Stimulated activated CD4-positive, alpha-beta T cell treated with anti-CD3 and anti-CD28 coated beads, Interleukin-2, amount 100 ng/mL, for 4 hours (primary cell): Measurements from ENCODE around the gene STEAP2.
"Not testable (repeated sequence)": the region's sequence is repeated elsewhere in the genome, so short reads cannot be mapped to it uniquely, and the experiment has no call there.

ENCODE experiments used
- DNase-seq: peaks from one replicate; pipeline ENCODE4 v3.0.0-alpha.2; 2020; ENCODE audit warnings: low read depth

STEAP2 gene

DNA sequence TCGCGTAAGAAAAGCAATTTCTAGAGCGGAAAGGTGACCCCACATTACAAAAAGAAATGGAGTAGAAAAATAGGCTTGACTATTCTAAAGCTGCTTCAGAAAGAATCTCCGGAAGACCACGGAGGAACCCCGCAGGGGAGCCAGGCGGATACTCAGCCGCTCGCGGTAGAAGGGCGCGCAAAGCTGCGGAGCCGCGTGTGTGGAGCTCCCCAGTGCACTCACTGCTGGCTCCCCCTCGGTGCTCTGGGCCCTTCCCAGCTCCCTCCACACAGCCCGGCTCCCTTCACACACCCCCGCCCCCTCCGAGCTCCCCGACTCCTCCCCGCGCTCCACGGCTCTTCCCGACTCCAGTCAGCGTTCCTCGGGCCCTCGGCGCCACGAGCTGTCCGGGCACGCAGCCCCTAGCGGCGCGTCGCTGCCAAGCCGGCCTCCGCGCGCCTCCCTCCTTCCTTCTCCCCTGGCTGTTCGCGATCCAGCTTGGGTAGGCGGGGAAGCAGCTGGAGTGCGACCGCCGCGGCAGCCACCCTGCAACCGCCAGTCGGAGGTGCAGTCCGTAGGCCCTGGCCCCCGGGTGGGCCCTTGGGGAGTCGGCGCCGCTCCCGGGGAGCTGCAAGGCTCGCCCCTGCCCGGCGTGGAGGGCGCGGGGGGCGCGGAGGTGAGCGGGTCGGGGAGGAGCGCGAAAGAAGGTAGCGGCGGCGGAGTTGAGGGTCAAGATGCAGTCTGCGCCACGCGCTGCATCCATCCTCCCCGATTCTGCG, at the start of gene STEAP2:
TSS of gene STEAP2 (plus strand) at position 350 of the 758 bp plus-strand sequence. CDS start 13,343 bp downstream, outside the sequence.
- DNase-seq: no peak

DNA sequence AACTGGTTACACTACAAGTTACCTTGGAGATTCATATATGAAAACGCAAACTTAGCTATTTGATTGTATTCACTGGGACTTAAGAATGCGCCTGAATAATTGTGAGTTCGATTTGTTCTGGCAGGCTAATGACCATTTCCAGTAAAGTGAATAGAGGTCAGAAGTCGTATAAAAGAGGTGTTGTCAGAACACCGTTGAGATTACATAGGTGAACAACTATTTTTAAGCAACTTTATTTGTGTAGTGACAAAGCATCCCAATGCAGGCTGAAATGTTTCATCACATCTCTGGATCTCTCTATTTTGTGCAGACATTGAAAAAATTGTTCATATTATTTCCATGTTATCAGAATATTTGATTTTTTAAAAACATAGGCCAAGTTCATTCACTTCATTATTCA, 48.0 kb upstream of the STEAP2 start:
- DNase-seq: no peak

DNA sequence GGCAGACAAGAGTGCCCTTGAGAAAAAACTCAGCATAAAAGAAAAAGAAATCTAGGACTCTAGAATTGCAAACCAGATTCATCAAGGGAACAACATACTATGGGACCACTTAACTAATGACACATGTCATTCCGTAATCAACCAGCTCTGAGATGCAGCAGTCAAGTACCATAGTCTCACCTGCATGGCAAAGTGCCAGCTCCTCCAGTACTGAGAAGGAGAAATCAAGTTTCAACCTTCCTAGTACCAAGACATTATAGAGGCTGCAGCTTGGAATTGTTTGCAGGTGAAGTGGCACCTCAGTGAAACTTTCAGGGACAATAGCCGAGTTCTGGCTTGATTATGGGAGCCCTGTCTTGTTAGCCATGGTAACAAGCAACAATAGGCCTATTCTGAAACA, 45.8 kb upstream of the STEAP2 start:
- DNase-seq: no peak

DNA sequence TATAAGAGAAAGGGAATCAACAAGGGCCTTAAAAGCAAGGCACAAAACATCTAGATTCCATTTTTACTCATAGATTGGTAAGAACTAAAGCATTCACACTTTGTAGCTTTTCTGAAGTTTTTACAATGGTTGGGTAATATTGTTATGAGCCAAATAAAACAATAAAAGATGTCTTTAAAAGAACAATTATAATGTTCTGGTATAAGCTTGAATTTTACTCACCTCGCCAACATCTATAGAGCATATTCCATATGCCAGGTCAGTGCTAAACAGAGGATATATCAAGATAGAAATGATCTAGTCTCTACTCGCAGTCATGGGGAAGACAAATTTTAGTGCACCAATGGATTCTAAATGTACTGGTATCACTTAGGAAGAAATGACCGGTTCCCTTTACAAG, 45.4 kb upstream of the STEAP2 start:
- no peak for DNase-seq

DNA sequence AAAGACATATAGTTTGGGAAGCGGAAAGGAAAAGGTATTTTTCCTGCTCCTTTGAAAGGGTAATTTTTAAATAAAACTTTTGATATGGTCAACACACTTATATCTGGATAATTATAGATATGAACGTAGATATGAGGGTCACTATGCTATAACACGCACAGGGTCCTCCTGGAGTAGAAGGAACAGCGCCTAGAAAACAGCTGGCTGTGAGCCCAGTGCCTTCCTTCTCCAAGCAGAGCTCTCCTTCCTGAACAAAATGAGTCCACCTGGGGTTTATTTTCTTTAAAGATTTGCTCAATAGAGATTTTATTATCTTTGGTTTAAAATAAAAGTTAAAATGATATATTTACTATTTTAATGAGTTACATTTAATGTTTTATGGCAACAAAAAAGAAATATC, 44.2 kb upstream of the STEAP2 start:
- DNase-seq: no peak

DNA sequence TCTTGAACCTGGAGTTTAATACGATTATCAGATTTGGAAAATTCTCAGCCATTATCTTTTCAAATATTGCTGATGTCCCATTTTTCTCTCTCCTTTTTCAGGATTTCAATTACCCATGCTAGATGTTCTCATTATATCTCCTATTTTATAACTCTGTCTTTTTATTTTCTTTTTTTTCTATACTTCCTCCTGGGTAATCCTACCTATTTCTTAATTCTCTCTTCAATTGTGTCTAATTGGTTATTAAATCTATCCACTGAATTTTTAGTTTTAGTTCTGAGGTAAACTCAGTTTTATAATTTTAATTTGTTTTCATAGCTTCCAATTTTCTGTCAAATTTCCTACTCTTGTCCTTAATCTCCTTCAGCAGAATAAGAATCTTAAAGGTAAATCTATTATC, 41.6 kb upstream of the STEAP2 start:
- DNase-seq: no peak

DNA sequence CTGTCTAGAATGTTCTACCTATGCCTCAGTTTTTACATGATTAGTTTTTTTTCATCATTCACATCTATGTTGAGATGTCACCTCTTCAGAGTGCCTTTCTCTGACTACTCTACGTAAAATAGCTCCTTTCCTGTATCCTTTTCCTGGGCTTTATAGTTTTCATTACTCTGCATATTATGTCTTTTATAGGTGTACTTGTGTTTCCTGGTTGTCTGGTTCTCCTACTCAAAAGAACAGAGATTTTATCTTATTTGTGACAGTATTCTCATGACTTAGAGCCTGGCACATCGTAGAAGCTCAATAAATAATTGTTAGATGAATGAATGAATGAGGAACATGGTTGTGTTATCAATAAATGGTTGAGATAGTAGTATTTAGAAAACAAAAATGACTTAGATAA, 39.4 kb upstream of the STEAP2 start:
- no peak for DNase-seq

DNA sequence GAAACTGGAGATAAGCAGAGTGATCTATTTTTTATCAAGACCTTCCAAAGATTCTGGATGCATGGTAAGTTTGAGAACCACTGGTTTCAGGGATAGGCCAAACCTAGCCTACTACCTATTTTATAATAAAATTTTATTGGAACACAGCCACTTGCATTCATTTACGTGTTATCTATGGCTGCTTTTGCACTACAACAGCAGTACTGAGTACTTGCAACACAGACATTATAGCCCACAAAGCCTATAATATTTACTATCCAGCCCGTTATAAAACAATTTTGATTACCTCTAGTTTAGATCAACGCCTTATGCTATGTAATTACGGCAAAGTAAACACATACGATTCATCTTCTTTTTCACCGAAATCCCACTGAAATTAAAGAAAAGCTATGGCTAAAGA, 38.9 kb upstream of the STEAP2 start:
- DNase-seq: no peak

DNA sequence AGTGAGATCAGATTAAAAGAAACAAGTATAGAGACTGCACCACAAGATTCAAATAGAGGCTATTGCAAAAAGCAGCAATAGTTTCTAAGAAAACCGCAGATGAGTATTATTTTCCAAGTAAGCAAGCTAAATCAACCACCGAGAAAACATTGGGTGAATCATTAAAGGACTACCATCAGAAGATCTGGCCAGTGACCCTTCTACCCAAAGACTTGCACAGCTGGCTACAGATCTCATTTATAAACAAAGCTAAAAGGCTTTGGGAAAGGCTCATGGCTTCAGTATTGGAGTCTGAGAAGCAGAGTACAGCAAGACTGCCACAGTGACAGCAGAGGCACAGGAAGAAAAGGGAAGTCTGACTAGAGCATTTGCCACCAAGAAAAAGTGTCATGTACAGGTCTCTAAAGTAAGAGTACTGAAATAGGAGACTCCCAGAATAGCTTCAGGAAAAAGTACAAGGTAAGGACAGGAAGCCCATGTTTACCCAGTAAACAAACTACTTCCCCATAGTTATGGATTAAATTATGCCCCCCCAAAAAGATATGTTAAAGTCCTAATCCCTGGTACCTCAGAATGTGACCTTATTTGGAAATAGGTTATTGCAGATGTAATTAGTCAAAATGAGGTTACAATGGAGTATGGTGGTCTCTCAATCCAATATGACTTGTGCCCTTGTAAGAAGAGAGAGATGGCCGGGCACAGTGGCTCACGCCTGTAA, 38.3 kb upstream of the STEAP2 start:
- DNase-seq: no peak

DNA sequence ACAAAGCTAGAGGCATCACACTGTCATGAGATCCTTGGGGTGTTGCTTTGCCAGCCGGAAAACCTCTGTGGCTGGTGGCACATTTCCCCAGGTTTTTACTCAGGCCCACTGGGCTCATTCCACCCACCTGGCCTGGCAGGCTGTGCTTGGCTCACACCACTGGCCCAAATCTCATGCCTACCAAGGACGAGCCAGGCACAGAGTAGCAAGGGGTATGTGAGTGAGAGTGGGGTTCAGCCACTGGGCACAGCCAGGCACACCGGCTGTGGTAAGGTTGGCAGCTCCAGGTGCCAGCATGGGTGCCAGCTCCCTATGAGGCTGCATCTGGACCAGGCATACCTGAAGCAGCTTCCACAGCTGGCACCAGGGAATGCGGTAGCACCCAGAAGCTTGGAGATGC, 35.9 kb upstream of the STEAP2 start:
- DNase-seq: no peak

DNA sequence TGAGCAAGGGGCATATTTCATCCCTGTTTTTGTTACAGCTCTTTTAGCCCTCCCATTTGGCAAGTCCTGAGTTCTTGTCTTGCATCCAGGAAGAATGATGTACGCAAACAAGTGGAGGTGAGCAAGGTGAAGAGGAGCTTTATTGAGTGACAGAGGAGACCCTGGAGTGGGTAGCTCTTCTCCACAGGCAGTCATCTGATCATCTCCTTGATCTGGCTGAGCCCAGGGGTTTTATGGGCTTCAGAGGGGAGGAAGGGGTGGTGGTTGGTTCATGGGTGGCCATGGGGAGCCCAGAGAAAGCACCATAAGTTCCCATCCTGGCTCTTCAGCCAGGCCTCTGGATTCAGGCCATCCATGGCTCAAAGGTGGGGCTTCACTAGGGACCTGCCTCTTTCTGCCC, 35.3 kb upstream of the STEAP2 start:
- DNase-seq: no peak

DNA sequence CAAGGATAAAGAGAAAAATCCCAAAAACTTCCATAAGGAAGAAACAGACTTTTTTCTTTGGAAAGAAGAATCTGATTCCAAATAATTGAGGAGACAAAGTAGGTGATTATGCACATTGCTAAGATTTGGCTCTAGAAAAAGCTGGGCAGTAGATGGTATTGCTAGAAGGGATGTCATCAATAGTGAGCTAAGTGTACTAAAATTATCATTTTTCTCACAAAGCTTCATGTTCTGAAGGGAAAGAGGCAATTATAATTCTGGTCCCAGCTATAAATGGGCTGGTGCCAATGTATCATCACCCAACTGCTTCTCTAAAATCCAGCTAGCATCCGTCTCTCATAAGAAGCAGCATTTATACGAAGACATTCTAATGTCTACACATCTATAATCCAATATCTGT, 33.4 kb upstream of the STEAP2 start:
- no peak for DNase-seq

DNA sequence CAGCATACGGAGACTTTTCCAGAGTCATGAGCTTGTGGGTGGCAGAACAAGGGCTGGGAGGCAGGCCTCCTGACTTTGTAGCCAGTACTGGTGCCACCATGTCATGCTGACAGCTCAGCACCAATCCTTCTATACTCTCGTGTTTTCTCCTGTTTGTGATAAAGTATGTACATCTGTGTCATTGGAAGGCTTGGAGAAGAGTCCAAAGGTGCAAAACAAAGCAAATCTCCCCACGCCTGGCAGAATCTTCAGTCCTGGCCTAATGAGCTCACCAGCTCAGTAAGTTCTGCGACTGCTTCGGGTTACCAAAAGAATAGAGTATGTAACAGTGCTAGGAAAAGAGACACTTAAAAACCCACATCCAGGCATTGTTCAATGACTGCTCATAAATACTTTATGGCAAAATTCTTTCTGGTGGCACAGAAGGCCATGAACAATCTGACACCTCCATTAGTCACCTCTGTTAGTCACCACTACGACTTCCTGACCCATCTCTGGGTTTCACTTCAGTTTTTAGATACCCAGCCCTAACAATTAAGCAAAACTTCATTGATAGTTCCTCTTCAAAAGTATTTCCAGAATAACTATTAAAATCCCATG, 32.8 kb upstream of the STEAP2 start:
- DNase-seq: peak; percentile 4

DNA sequence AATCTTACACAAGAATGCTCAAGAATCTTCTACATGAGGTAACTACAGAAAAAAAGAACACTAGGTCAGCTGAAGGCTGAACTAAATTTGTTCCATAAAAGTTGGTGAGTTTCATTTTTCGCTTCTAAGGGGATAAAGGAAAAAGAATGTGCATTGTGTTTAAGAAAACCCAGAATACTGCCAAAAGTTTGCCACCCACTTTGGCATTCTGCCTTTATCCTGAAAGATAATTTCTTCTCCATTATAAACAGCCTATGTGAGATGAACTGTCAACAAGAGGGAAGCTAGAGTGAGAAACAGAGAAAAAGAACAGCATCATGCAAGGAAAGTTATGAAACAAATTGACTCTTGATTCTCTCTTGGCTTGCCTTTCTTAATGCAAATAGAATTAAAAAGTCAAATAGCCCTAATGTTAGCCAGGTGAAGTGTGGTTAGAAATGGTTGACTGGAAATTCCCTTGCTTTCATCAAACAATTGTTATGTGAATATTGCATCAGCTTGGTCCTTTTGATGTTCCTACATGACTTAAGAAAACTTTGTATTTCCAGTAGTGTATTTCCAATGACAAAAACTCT, 31.4 kb upstream of the STEAP2 start:
- DNase-seq: no peak

DNA sequence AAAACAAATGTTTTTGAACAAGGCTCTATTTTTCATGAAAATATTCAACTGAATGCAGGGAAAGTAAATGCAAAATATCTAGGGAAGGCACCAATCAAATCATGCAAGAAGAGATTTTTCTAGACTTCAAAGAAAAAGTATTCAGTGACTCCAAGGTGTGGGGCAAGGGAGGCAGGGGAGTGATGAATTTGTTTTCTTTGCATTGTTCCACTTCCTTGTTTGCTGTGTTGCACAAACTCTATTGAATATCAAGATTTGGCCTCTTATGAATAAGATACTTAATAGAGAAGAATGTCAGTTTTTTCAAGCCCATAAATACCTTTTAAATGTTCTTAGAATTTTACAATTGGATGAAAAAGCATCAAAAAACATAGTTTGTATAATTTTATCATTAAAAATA, 30.9 kb upstream of the STEAP2 start:
- DNase-seq: no peak

DNA sequence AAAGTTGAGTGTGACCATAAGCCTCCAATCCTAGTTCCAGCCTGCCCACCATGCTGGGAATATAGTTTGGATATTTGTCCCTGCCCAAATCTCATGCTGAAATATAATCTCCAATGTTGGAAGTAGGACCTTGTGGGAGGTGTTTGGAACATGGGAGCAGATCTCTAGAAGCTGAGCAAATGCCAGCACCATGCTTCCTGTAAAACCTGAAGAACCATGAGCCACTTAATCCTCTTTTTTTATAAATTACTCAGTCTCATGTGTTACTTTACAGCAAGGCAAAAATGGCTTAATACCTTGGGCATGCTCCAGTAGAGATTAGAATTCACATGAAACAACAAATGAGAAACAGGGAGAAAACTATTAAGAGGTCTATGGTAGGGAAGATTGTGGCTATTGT, 30.1 kb upstream of the STEAP2 start:
- no peak for DNase-seq

DNA sequence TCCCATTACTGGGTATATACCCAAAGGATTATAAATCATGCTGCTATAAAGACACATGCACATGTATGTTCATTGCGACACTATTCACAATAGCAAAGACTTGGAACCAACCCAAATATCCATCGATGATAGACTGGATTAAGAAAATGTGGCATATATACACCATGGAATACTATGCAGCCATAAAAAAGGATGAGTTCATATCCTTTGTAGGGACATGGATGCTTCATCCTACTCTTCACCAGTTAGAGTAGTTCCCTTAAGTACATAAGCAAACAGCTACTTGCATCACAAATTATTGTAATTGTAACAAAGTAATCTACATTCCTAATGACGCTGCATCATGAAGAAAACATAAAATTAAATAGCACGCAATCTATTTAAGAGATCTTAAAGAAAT, 25.2 kb upstream of the STEAP2 start:
- DNase-seq: not testable (repeated sequence)

DNA sequence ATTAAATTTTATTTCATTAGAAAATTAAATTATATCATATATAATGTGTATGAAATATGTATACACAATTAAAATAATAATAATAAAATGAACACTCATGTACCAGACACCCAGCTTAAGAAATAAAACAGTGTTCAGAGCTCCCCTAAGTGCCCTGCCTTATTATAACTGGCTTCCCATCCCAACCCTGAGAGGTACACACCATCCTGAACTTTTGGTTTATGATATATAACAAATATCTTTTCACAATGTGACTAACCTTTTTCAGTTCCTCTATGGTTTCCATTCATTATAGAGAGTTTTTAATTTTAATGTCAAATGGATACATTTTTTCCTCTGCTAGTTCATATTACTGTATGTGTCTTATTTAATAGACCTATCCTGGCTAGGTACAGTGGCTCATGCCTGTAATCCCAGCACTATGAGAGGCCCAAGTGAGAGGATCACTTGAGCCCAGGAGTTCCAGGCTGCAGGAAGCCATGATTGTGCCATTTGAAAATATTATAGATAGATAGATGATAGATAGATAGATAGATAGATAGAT, 24.0 kb upstream of the STEAP2 start:
- no peak for DNase-seq

DNA sequence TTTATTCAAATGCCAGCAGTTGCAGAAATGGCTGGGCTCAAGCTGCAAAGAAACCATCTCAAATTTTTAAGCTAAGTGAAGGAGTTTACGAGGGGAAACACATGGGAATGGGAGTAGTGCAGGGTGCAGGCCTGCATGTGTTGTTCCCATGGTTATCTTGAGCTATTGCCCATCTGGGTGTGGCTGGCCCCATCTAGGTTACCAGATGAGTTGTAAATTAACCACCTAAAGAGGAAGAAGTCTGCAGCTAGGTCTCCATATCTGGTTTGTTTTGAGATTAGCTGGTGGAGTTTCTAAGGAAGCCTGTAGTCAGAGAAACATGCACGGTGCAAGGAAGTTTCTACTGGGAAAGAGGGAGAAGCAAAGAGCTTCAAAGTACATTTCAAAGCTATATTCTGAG, 23.3 kb upstream of the STEAP2 start:
- DNase-seq: no peak

DNA sequence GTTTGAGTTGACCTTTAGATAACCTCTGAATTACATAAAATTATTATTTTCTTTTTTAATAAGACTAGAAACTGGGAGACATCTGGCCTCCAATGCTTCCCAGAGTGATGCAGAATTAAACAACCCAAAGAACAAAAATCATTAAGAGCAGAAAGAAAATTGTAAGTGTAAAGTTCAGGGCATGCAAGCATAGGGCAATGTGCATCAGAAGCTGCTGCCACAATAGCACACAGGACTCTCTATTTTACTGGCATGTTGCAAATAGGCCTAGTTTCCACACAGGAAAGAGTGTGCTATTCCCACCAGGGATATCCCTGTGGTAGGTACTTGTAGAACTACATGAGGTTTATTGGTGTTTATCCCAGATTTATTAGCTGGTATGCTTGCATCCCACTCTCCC, 20.5 kb upstream of the STEAP2 start:
- no peak for DNase-seq

DNA sequence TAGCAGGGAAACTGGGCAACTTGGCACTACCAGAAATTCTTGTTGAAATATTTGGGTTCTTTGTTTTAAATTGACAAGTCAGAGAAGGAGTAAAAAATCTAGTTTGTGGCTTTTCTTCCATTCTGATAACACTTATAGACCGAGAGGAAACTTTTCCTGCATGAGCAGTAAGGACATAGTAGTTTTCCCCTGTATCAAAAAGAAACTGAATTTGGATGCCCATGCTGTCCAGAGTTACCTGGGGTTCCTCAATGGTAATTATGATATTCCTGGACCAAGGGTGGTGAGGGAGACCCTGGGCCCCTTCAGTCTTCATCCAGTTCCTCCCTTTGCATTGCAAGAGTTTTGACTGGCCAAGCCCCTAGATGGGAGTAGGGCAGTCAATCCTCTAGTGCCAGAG, 19.9 kb upstream of the STEAP2 start:
- no peak for DNase-seq

DNA sequence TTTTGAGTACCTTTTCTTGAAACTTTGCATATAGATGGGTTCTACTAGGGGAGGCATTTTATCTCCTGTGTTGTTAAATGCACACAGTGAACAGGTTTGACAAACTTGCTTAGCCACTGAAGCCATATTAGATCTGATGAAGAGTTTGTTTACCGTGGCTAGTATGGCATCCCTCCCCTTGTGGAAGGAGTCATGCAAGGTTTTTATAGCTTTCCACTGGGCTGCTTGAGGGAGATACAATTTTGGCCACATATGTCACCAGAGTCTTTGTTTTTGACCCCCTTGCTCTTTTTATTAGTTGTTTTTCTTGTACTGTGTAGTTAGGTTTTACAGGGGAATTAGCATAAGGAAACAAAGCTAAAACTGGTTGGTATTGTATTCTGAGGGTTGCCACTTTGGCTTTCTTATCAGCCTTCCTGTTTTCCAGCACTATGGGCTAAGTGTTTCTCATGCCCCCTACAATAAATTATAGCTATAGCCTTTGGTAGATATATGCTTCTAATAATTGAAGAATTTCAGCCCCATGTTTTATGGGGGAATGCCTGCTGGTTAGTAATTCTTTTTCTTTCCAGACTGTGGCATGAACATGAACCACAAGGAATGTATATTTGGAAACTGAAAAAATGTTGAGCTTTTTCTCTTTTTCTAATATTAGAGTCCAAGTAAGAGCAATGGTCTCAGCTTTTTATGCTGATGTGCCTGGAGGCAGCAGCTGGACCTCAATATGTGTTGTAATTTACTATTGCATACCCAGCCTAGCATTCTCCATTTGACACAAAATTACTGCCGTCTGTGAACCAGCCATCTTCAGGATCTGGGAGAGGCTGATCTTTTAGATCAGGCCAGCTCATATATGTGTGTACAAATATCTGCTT, 18.4 kb upstream of the STEAP2 start:
- DNase-seq: no peak
